ENCODE measurements around the gene EME1.

DNA sequence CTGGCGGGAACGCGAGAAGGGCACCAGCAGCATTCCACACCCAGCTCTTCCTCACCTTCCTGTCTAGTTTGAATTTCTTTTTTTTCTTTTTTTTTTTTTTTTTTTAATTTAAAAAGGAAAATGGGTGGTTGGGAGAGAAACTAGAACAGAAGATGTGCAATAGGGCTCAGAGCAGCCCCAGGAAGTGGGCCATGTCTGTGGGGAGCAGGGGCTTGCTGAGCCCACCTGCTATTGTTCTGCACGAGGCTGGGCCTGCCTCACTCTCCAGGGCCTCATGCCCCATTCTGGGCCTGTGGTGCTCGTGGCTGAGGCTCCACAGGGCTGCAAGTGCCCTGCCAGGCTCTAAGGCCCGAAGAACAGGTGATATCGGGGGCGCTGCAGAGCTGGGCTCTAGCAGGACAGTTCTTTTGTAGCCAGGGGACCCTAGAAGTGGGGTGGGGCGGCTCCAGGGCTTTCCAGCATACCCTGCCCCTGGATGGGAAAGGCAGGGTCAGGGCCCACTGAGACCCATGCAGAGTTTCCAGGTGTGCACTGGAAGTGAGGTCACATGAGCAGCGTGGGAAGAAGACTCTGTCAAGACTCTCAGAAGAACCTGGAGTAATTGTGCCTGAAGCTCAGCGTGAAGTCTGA, 12.4 kb upstream of the EME1 start:
- TF ChIP-seq POLR2A (IDR thresholded peaks at IDR 0.05; ENCODE audit: low read length) (no peak), GATA1 (IDR thresholded peaks at IDR 0.05; ENCODE audit: low read depth, low read length) (no peak)

All from erythroblast (primary cell).